ENCODE data around the gene ORMDL1. TPM values are rescaled to one million over a fixed set of nuclear protein-coding genes. Genes with fewer than 3 reads are reported as not detected.

ORMDL1 gene
- total and polyA plus RNA-seq, 2 donors = 38.6 to 76.3 TPM

DNA sequence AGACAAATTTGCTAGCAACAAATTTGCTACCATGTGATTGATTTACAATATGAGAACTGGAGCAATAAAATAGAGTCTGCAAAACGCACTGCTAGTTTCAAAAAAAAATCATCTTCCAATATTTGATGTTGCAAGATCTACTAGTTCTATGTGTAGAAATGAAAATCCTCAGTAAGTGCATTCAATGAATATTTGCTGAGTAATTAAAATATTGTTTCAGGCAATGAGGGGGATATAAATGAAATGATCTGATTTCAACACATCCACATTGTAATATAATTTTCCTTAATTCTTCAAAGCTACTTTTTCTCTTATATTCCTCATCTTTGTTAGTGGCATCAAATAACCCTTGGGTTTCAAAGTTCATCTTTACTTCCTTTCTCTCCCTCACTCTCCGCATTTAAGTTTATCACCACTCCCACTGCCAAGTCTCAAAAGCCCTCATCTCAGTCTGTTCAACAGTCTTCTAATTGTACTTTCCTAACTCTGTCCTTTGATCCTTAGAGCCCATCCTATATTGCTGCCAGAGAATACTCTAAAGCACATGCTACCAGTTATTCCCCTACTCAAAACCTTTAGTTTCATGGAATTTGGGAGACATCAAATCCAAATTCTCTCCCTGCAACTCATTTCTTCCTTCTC lies 27.7 kb downstream of the ORMDL1 start:
- H3K4me1 ChIP-seq (ENCODE audit: insufficient read depth) = no peaks in the 10 kb centered on the region
- peaks cover 1% of the 10 kb centered on the region for H3K36me3 ChIP-seq (ENCODE audit: insufficient read depth)
- WGBS = 63% methylated on average over 2 of the region's 2 CpGs
- no peak overlapping the region for H3K27ac ChIP-seq (ENCODE audit: low read depth)
- no peak for DNase-seq (ENCODE audit: extremely low spot score)
- H3K4me3 ChIP-seq (ENCODE audit: low read depth, low read length) = no peak overlapping the region

DNA sequence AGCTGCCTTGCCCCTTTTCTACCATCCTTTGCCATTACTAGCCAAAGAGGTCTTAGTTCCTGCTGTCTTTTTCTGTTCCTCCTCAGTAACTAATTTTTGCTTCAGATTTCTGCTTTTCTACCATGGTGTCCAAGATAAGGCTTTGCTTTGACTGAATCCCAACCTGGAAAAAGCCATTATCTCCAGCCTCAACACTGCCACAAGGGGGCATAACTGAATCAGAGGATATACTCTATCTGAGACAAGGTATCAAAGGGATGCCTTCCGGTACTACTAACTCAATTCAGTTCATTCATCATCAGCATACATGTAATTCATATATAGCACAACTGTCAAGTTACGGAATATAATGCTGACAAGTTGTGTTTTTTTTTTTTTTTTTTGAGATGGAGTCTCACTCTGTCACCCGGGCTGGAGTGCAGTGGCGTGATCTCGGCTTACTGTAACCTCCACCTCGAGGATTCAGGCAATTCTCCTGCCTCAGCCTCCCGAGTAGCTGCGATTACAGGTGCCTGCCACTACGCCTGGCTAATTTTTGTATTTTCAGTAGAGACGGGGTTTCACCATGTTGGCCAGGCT lies 33.0 kb downstream of the ORMDL1 start:
- Histone ChIP-seq H3K27ac (ENCODE audit: low read depth) (no peak overlapping the region), H3K4me3 (ENCODE audit: low read depth, low read length) (no peak overlapping the region), H3K4me1 (ENCODE audit: insufficient read depth) (no peaks in the 10 kb centered on the region), H3K36me3 (ENCODE audit: insufficient read depth) (peaks cover 1% of the 10 kb centered on the region)
- DNase-seq (ENCODE audit: extremely low spot score) = no peak
- WGBS = 86% methylated on average over 10 of the region's 10 CpGs

DNA sequence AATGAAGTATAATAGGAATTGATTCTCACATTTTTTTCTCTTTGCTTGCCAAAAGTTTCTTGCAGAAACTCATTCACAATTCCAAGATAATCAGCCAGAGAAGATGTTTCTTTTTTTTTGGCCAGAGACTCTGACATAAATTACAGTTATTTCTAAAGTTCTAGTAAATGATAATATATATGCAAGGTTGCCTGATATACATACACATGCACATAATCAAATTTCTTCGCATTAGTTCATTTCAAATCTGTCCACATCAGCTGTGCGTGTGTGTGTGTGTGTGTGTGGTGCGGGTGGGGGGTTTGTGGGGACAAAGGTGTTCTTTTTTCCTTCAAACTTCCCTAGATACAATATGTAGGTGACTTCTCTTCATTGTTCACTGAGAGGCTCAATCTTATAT lies 54.7 kb downstream of the ORMDL1 start:
- Histone ChIP-seq H3K27ac (ENCODE audit: low read depth) (no peak overlapping the region), H3K36me3 (ENCODE audit: insufficient read depth) (peaks cover 1% of the 10 kb centered on the region), H3K4me3 (ENCODE audit: low read depth, low read length) (no peak overlapping the region), H3K4me1 (ENCODE audit: insufficient read depth) (no peaks in the 10 kb centered on the region)
- WGBS = 77% methylated on average over 3 of the region's 3 CpGs
- DNase-seq (ENCODE audit: extremely low spot score) = no peak

DNA sequence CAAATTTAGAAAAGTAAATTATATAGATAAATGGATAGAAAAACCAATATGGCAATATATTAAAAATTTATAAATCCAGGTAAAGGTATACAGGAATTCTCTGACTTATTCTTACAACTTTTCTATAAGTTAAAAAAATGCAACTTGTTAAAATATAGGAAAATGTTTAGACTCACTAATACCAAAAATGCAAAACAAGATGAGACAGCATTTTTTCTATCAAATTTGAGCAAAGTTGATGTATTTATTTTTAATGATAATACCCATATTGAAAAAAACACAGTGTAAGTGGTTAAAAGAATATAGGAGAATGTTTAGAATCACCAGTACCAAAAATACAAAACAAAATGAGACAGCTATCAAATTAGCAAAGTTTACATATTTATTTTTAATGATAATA lies 57.3 kb downstream of the ORMDL1 start:
- DNase-seq (ENCODE audit: extremely low spot score) = no peak
- H3K4me1 ChIP-seq (ENCODE audit: insufficient read depth) = no peaks in the 10 kb centered on the region
- H3K36me3 ChIP-seq (ENCODE audit: insufficient read depth) = no peaks in the 10 kb centered on the region
- H3K27ac ChIP-seq (ENCODE audit: low read depth) = no peak overlapping the region
- no peak overlapping the region for H3K4me3 ChIP-seq (ENCODE audit: low read depth, low read length)

DNA sequence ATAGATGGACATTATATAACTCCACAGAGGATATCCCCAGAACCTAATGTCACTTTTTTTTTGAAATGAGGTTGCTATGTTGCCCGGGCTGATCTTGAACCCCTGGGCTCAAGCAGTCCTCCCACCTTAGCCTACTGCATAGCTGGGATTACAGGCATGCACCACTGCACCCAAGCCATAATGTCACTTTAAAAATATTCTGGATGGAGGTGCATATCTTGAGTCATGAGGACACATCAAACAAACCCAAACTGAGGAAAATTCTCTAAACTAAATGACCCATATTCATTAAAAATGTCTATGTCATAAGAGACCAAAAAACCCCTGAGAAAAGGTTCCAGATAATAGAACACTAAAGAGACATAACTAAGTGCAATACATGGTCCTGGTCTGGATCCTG lies 57.9 kb downstream of the ORMDL1 start:
- 95% methylated on average over 1 of the region's 1 CpG for WGBS
- H3K27ac ChIP-seq (ENCODE audit: low read depth) = no peak overlapping the region
- no peak overlapping the region for H3K4me3 ChIP-seq (ENCODE audit: low read depth, low read length)
- H3K36me3 ChIP-seq (ENCODE audit: insufficient read depth) = peaks cover 2% of the 10 kb centered on the region
- H3K4me1 ChIP-seq (ENCODE audit: insufficient read depth) = no peaks in the 10 kb centered on the region
- DNase-seq (ENCODE audit: extremely low spot score) = no peak

DNA sequence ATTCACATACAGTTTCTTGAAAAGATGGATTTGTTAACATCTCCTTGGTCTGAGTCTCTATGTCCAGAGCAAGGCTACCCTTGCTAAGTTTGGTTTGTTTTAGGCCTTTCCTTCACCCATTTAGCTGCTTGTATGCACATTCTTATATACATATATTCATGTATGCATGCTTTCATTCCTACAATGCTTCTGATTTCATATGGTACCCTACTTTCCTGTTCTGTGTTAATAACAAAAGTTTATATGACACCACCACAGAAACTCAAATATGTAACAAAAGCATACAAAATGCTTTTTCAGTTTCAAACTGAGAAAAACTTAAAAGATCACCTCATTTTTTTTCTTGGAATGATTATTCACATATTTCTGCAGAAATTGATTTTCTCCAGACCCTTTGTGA lies 60.9 kb downstream of the ORMDL1 start:
- Histone ChIP-seq H3K27ac (ENCODE audit: low read depth) (no peak overlapping the region), H3K4me1 (ENCODE audit: insufficient read depth) (no peaks in the 10 kb centered on the region), H3K4me3 (ENCODE audit: low read depth, low read length) (no peak overlapping the region), H3K36me3 (ENCODE audit: insufficient read depth) (peaks cover 2% of the 10 kb centered on the region)
- no peak for DNase-seq (ENCODE audit: extremely low spot score)

Other genes starting within 250 kb of the ORMDL1 start
- gene SLC40A1, start 203.6 kb downstream of the ORMDL1 start, total RNA-seq = 151 TPM
- gene SLC40A1, start 203.6 kb downstream of the ORMDL1 start, polyA plus RNA-seq = 33.5 TPM
- 83.3 TPM for gene ASNSD1, start 122.9 kb downstream of the ORMDL1 start, total RNA-seq
- 34.1 TPM for gene ASNSD1, start 122.9 kb downstream of the ORMDL1 start, polyA plus RNA-seq
- 73.8 TPM for gene ANKAR, start 109.7 kb downstream of the ORMDL1 start, total RNA-seq
- 3.8 TPM for gene ANKAR, start 109.7 kb downstream of the ORMDL1 start, polyA plus RNA-seq
- 20.4 TPM for gene OSGEPL1, start 21.5 kb downstream of the ORMDL1 start, total RNA-seq
- 5.7 TPM for gene OSGEPL1, start 21.5 kb downstream of the ORMDL1 start, polyA plus RNA-seq
- 69.4 TPM for gene PMS1, start 111 bp upstream of the ORMDL1 start, total RNA-seq
- gene PMS1, start 111 bp upstream of the ORMDL1 start, polyA plus RNA-seq = 8.6 TPM

Data from urinary bladder (tissue), 4 donors.